OCI-LY7 (cell line): ENCODE data around the gene C8G.
A peak's percentile ranks its signal among the peaks of the same experiment; 100 is the strongest.

ENCODE experiments used
- CTCF ChIP-seq: fragments of 200-600 bp; sonication (generic); conservative IDR thresholded peaks from 2 replicates; pipeline ENCODE4 v1.5.1; 2014; ENCODE audit warnings: mild to moderate bottlenecking, antibody characterized with exemption, low read length, moderate library complexity, mixed read lengths
- EZH2phosphoT487 ChIP-seq: fragments of 200-600 bp; sonication (generic); IDR thresholded peaks from 2 replicates; pipeline ENCODE4 v1.6.1; 2018; ENCODE audit warnings: low read depth, borderline replicate concordance, mild to moderate bottlenecking, mixed run types, antibody characterized with exemption, low read length, moderate library complexity, mixed read lengths

GRCh38 chr9:136947955-136948510 lies 3.0 kb downstream of the C8G start:
- TF ChIP-seq CTCF (peak; percentile 71), EZH2phosphoT487 (no peak)
